Measurements from ENCODE around the gene GHRL.
"Not testable (repeated sequence)": the region's sequence is repeated elsewhere in the genome, so short reads cannot be mapped to it uniquely, and the experiment has no call there.

The GHRL gene

DNA sequence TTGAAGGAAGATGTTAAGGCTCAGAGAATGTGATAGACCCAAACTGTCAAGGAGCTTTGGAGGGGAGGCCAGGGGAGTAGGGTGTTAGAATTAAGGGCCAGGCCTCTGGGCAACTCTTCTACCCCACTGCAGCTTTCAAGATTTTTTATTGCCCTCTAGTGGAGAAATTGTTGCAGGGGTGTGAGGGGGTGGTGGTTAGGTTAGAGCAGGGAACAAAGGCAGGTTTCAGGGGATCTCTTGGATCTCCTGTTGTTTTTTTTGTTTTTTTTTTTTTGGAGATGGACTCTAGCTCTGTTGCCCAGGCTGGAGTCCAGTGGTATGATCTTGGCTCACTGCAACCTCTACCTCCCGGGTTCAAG is 29.6 kb upstream of the GHRL start:
- no peak for DNase-seq

GRCh38 chr3:10321630-10322351 is 29.0 kb upstream of the GHRL start:
- no peak for DNase-seq

- DNase-seq = no peak
These were observed 27.6 kb upstream of the GHRL start for GRCh38 chr3:10320320-10320677.

DNA sequence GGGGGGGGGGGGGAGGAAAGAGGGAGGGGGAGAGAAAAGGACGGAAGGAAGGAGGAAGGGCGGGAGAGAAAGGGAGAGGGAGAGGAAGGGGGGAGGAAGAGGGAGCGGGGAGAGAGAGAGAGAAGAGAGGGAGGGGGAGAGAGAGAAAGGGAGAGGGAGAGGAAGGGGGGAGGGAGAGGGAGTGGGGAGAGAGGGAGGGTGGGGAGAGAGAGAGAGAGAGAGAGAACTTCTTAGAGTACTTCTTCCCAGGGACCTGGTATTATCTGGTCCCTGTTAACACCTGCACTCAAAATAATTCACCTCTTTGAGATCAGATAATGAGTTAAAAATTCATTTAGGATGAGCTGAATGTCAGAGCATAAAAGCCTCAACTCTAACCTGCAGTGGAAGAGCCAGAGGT is 27.1 kb upstream of the GHRL start:
- no peak for DNase-seq

DNA sequence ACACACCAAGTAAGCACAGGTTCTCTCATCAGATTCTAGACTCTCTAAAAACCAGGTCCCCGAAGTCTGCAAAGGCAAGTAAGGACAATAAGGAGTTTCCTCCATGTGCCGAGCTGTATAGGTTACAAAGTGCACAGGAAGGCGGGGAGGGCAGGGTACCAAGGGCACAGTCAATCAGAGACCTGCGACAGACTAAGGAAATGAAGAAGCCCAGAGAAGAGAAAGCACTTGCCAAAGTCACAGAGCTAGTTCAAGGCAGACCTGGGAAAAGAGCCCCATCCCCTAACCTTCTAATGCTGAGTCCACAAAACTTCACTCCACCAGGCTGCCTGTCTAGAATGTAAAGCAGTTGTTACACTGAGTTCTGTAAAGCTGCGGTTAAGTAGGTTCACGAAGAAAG is 26.5 kb upstream of the GHRL start:
- DNase-seq = no peak

DNA sequence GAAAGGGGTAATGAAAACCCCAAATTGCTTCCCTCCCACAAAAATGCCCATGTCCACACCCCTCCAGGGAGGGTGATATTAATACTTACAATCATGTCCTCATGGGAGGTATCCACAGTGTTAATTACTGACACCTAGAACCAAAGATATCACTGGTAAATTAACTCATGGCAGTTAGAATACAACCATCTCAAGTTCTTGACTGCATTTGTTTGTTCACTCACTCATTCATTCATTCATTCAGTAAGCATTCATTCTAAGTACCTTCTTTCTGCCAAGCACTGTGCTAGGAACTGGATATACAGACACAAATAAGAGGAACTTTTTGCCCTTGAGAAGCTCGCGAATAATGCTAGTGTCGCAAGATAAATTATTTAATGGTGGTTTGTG is 25.2 kb upstream of the GHRL start:
- no peak for DNase-seq

DNA sequence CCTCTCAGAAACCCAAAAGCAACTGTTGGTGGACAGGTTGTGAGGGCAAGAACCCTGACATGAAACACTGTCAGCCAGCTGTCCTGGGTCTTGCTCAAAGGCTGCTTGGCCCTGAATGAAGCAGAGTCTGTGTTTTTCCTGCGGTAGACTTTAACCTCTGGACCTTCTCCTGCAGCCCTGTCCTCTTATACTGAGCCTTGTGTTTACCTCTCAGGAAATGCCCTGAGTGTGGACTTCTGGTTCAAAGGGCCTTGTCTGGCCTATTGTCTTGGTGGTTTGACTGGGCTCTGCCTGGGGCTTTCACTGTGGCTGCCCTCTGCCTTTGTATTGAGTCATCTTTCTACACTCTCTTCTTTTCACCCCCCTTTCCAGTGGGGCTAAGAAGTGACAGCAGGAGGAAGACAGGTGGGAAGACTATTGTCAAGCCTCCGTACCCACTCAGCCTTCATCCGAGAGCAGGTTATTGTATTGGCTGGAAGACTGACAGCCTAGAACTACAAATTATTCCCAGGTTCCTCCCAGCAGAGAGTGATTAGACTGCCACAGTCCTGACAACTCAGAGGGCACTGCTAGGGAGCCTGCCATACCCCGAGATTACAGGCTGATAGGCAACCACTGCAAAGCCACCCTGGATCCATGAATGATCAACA is 24.7 kb upstream of the GHRL start:
- no peak for DNase-seq

GRCh38 chr3:10315771-10316344 is 23.1 kb upstream of the GHRL start:
- DNase-seq = no peak

DNA sequence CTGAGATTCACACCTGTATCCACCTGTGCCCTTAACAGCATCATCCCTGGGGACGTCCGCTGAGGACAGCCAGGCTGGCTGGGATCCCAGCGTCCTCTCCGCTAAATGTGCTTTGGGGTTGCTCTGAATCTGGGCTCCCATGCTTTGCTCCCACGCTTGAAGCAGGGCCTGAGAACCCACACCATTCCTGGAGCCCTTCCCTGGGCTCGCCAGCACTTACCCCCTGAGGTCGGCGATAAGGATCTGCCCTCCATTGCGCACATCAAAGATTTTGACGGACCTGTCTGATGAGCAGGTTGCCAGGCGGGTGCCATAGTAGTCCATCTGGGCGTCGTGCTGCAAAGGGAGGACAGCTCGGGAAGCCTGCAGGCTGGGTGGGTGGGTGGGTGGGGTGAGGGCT is 22.4 kb upstream of the GHRL start:
- DNase-seq = no peak

GRCh38 chr3:10312861-10313260 is 20.1 kb upstream of the GHRL start:
- no peak for DNase-seq

- no peak for DNase-seq
These were observed 19.6 kb upstream of the GHRL start for GRCh38 chr3:10312391-10312790.

- no peak for DNase-seq
These were observed 19.0 kb upstream of the GHRL start for GRCh38 chr3:10311710-10312109.

GRCh38 chr3:10310578-10310977 is 17.8 kb upstream of the GHRL start:
- no peak for DNase-seq

GRCh38 chr3:10309736-10310135 is 17.0 kb upstream of the GHRL start:
- no peak for DNase-seq

DNA sequence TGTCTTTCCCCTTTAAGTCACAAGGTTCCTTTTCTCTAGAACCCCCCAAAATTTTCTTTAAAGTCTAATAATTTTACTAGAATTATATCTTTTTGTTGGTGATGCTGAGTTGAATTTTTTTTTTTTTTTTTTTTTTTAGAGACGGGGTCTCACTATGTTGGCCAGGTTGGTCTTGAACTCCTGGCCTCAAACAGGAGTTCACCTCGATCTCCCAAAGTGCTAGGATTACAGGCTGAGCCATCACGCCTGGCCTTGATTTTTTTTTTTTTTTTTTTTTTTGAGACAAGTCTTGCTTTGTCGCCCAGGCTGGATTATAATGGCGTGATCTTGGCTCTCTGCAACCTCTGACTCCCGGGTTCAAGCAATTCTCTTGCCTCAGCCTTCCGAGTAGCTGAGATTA is 15.9 kb upstream of the GHRL start:
- no peak for DNase-seq

- no peak for DNase-seq
These were observed 13.4 kb upstream of the GHRL start for GRCh38 chr3:10306156-10306555.

- no peak for DNase-seq
These were observed 12.7 kb upstream of the GHRL start for GRCh38 chr3:10305331-10305902.

DNA sequence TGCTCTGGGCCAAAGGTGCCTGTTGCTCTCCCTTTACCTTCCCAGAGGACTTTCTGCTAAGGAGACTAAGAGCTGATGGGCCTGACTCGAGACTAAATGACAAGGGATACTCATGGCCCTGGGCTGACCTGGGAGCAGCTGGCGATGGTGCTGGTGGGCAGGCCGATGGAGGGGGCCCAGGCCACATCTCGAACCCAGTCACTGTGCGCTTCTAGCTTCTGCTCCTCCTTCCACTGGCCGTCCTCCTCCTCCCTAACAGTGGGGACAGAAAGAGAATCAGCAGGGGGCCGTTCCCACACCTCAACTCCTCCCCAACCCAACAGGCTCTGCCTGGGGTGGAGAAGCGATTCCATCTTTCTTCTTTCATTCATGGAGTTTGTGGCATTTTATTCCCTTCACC is 12.2 kb upstream of the GHRL start:
- DNase-seq = no peak

GRCh38 chr3:10303785-10304184 is 11.0 kb upstream of the GHRL start:
- DNase-seq = no peak

DNA sequence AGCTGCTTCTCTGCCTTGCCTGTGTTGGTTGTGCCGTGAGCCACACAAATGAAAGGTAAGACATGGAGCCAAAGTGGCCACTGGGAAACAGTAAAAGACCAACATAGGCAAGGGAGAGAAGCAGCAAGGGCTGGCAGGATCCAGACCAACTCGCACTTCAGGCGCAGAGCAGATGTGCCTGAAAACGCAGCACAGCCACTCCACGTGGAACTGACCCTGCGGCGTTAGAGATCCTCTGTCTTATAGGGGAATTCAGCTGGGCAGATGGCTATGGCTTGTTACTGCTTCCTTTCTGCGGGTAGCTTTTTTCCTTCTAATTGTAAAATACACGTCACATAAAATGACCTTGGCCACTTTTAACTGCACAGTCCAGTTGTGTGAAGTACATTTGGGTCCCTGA is 10.4 kb upstream of the GHRL start:
- DNase-seq = no peak

- no peak for DNase-seq
These were observed 7.3 kb upstream of the GHRL start for GRCh38 chr3:10300087-10300486.

GRCh38 chr3:10299679-10300078 is 6.9 kb upstream of the GHRL start:
- DNase-seq = no peak

DNA sequence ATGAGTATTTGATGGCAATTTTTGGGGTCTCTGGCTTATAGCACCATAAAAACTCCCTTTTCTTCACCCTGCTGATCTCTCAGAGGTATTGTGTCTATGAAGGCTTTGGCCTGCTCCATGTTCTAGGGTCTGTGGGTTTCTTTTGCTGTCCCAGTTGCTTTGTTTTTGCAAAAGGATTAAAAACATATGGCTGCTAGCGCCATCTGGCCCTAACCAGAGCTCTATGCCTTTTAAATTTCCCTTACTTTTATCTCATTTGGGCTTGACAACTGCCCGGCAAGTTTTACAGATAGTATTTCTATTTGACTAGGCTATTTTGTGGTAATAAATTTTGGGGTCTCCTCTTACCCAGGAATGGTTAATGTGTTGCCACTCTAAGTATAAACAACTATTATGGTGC is 6.4 kb upstream of the GHRL start:
- no peak for DNase-seq

DNA sequence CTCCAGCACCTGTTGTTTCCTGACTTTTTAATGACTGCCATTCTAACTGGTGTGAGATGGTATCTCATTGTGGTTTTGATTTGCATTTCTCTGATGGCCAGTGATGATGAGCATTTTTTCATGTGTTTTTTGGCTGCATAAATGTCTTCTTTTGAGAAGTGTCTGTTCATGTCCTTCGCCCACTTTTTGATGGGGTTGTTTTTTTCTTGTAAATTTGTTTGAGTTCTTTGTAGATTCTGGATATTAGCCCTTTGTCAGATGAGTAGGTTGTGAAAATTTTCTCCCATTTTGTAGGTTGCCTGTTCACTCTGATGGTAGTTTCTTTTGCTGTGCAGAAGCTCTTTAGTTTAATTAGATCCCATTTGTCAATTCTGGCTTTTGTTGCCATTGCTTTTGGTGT is 5.3 kb upstream of the GHRL start:
- DNase-seq = not testable (repeated sequence)
